WTC11 (cell line): ENCODE measurements around the gene ECD.

Experiments
- FOXK1 ChIP-seq: sonication (generic); formaldehyde crosslinking; IDR thresholded peaks from 2 replicates; pipeline ENCODE4 v1.8.0; 2022; ENCODE audit warnings: mild to moderate bottlenecking, moderate library complexity, missing genetic modification reagents
- NFE2L1 ChIP-seq: sonication (generic); formaldehyde crosslinking; IDR thresholded peaks from 2 replicates; pipeline ENCODE4 v1.8.1; 2023; ENCODE audit warnings: missing genetic modification reagents
- SP1 ChIP-seq: sonication (generic); formaldehyde crosslinking; conservative IDR thresholded peaks from 2 replicates; pipeline ENCODE4 v1.8.1; 2022; ENCODE audit warnings: missing genetic modification reagents
- TEAD1 ChIP-seq: sonication (generic); formaldehyde crosslinking; IDR thresholded peaks from 2 replicates; pipeline ENCODE4 v1.8.0; 2022; ENCODE audit warnings: mild to moderate bottlenecking, missing genetic modification reagents
- TF ChIP-seq, protein P1 (sequence below): fragments of 200-600 bp; IDR thresholded peaks from 2 replicates; pipeline ENCODE4 v1.8.0; 2022; ENCODE audit warnings: antibody characterized with exemption
- TF ChIP-seq, protein P2 (sequence below): sonication (generic); formaldehyde crosslinking; IDR thresholded peaks from 2 replicates; pipeline ENCODE4 v1.8.0; 2023; ENCODE audit warnings: missing genetic modification reagents
- TF ChIP-seq, protein P3 (sequence below): sonication (generic); formaldehyde crosslinking; IDR thresholded peaks from 2 replicates; pipeline ENCODE4 v1.8.1; 2023; ENCODE audit warnings: mild to moderate bottlenecking, missing genetic modification reagents, moderate library complexity
- TF ChIP-seq, protein P4 (sequence below): fragments of 250-450 bp; sonication (Bioruptor Pico); IDR thresholded peaks from 2 replicates; pipeline ENCODE4 v1.8.0; 2021; ENCODE audit warnings: mild to moderate bottlenecking

DNA sequence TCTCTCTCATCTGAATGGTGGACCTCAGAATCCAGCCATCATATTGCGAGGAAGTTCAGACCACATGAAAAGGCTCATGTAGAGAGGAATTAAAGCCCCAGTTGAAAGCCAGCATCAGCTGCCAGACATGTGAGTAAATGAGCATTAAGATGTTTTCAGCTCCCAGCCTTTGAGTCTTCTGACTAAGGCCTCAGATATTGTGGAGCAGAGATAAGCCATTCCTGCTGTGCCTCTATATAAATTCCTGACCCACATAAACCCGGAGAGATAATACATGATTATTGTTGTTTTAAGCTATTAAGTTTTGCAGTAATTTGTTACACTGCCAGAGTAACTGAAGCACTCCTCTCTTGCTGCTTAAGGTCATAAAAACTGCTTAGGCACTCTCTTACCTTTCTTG, 14.8 kb upstream of the ECD start:
- TF ChIP-seq NFE2L1 (no peak), TEAD1 (no peak), SP1 (no peak), FOXK1 (CRISPR knock-in tag) (no peak)
- TF ChIP-seq, protein P1, sequence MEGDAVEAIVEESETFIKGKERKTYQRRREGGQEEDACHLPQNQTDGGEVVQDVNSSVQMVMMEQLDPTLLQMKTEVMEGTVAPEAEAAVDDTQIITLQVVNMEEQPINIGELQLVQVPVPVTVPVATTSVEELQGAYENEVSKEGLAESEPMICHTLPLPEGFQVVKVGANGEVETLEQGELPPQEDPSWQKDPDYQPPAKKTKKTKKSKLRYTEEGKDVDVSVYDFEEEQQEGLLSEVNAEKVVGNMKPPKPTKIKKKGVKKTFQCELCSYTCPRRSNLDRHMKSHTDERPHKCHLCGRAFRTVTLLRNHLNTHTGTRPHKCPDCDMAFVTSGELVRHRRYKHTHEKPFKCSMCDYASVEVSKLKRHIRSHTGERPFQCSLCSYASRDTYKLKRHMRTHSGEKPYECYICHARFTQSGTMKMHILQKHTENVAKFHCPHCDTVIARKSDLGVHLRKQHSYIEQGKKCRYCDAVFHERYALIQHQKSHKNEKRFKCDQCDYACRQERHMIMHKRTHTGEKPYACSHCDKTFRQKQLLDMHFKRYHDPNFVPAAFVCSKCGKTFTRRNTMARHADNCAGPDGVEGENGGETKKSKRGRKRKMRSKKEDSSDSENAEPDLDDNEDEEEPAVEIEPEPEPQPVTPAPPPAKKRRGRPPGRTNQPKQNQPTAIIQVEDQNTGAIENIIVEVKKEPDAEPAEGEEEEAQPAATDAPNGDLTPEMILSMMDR = no peak
- TF ChIP-seq, protein P2, sequence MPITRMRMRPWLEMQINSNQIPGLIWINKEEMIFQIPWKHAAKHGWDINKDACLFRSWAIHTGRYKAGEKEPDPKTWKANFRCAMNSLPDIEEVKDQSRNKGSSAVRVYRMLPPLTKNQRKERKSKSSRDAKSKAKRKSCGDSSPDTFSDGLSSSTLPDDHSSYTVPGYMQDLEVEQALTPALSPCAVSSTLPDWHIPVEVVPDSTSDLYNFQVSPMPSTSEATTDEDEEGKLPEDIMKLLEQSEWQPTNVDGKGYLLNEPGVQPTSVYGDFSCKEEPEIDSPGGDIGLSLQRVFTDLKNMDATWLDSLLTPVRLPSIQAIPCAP (CRISPR knock-in tag) = no peak
- TF ChIP-seq, protein P3, sequence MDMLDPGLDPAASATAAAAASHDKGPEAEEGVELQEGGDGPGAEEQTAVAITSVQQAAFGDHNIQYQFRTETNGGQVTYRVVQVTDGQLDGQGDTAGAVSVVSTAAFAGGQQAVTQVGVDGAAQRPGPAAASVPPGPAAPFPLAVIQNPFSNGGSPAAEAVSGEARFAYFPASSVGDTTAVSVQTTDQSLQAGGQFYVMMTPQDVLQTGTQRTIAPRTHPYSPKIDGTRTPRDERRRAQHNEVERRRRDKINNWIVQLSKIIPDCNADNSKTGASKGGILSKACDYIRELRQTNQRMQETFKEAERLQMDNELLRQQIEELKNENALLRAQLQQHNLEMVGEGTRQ (CRISPR knock-in tag) = no peak
- TF ChIP-seq, protein P4, sequence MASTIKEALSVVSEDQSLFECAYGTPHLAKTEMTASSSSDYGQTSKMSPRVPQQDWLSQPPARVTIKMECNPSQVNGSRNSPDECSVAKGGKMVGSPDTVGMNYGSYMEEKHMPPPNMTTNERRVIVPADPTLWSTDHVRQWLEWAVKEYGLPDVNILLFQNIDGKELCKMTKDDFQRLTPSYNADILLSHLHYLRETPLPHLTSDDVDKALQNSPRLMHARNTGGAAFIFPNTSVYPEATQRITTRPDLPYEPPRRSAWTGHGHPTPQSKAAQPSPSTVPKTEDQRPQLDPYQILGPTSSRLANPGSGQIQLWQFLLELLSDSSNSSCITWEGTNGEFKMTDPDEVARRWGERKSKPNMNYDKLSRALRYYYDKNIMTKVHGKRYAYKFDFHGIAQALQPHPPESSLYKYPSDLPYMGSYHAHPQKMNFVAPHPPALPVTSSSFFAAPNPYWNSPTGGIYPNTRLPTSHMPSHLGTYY (CRISPR knock-in tag) = no peak
